Measurements from ENCODE around the gene ADAM22.

- TF ChIP-seq CTCF (IDR thresholded peaks at IDR 0.05) (no peak), POLR2A (IDR thresholded peaks at IDR 0.05) (no peak)
Observed at GRCh38 chr7:87960239-87960638, 26.2 kb downstream of the ADAM22 start.
